ENCODE measurements around the gene DTX3. TPM values are rescaled to one million over a fixed set of nuclear protein-coding genes. Genes with fewer than 3 reads are reported as not detected.

The DTX3 gene, protein sequence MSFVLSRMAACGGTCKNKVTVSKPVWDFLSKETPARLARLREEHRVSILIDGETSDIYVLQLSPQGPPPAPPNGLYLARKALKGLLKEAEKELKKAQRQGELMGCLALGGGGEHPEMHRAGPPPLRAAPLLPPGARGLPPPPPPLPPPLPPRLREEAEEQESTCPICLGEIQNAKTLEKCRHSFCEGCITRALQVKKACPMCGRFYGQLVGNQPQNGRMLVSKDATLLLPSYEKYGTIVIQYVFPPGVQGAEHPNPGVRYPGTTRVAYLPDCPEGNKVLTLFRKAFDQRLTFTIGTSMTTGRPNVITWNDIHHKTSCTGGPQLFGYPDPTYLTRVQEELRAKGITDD
- 11.9 and 15.9 TPM in 2 replicates for total RNA-seq (2014; rRNA removed)
- Bru-seq, nascent RNA = percentile 67 among the genes with signal in this experiment
- percentile 87 among the genes with signal in this experiment for BruChase-seq, experiment 1, labeled RNA remaining after a 6-hour chase
- BruChase-seq, experiment 2, labeled RNA remaining after a 2-hour chase = percentile 80 among the genes with signal in this experiment
- long read RNA-seq, partial matches to known transcripts = 9 of 23 reads
- long read RNA-seq, other reads (novel, unspliced or antisense) = 10 of 23 reads

DNA sequence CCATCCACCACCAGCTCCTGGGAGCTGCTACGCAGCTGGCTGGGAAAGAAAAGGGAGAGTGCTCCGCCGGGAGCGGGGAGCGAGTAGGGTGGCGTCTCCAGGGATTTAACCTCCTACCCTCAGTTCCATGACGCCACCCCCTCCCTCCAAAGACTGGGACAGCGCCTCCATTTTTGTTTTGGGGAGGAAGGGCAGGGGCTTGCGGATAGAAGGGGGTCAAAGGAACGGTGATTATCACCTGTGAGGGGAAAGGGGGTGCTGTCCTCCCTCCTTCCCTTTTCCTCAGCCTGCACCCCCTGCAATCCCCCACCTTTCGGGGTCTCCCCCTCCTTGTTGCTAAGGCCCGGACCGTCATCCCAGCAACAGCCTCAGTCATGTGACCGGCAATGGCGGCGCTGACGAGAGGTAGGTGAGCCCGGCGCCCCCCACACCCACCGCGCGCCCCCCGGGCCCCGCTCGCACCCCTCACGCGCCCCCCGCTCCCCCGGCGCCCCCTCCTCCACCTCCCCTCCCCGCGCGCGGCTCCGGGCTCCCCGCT lies at the start of gene DTX3:
Gene DTX3 (plus strand): TSS at position 371 of the 538 bp plus-strand sequence. CDS start 1,694 bp downstream, outside the sequence.
- CTCF ChIA-PET = no interaction called here
- no TSS peak for BruUV-seq (replicated peaks)
- ATAC-seq = peak; percentile 55

DNA sequence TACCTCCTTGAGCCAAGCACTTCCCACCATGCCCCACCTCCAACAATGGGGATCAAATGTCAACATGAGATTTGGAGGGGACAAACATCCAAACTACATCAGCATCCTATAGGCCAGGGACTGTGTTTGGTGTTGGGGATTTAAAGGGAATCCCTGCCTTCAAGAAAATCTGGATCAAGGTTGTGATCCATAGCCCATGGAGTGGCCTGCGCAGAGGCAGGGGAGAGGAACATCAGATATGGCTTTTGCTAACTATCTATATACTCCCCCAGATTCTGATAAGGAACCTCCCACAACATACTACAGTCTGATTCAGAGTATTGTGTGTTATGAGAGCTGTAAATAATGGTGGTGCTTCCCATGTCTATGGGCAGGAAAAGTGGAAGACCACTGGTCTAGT lies 49.7 kb upstream of the DTX3 start:
- POLR2A ChIA-PET (ENCODE audit: unreplicated experiment) = no interaction called here
- DNase-seq (no peak), ATAC-seq (no peak)
- CTCF ChIA-PET = no interaction called here
- H3K27me3 ChIP-seq (ENCODE audit: low read length) = no peaks in the 10 kb centered on the region
- no peaks in the 10 kb centered on the region for H3K36me3 ChIP-seq (ENCODE audit: low read depth, low read length)
- no peak overlapping the region for H2AFZ ChIP-seq (ENCODE audit: low read length)
- H3F3A ChIP-seq (ENCODE audit: low read length, unreplicated experiment) = no peaks in the 10 kb centered on the region
- H3K9me2 ChIP-seq (replicated peaks; ENCODE audit: low read length) = no peaks in the 10 kb centered on the region
- no peak overlapping the region for H3K4me2 ChIP-seq (ENCODE audit: low read length)
- no peaks in the 10 kb centered on the region for H3K79me2 ChIP-seq (ENCODE audit: low read length)
- TF ChIP-seq, protein P1, sequence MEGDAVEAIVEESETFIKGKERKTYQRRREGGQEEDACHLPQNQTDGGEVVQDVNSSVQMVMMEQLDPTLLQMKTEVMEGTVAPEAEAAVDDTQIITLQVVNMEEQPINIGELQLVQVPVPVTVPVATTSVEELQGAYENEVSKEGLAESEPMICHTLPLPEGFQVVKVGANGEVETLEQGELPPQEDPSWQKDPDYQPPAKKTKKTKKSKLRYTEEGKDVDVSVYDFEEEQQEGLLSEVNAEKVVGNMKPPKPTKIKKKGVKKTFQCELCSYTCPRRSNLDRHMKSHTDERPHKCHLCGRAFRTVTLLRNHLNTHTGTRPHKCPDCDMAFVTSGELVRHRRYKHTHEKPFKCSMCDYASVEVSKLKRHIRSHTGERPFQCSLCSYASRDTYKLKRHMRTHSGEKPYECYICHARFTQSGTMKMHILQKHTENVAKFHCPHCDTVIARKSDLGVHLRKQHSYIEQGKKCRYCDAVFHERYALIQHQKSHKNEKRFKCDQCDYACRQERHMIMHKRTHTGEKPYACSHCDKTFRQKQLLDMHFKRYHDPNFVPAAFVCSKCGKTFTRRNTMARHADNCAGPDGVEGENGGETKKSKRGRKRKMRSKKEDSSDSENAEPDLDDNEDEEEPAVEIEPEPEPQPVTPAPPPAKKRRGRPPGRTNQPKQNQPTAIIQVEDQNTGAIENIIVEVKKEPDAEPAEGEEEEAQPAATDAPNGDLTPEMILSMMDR (conservative IDR thresholded peaks at IDR 0.05; ENCODE audit: low read depth, low read length) = no peak
- no peak for TF ChIP-seq EZH2phosphoT487 (IDR thresholded peaks at IDR 0.05; ENCODE audit: borderline replicate concordance, low read length)
- no peak overlapping the region for H3K27ac ChIP-seq (ENCODE audit: low read length)
- no peak overlapping the region for H3K4me3 ChIP-seq (ENCODE audit: low read length)
- intact Hi-C loops (cut with micrococcal nuclease) = no loop called here
- no peak overlapping the region for H3K9ac ChIP-seq (ENCODE audit: low read length)
- H3K9me3 ChIP-seq (ENCODE audit: low read length) = no peaks in the 10 kb centered on the region
- no TSS peak for BruUV-seq (replicated peaks)
- H4K20me1 ChIP-seq (ENCODE audit: low read length) = no peaks in the 10 kb centered on the region
- H3K4me1 ChIP-seq (ENCODE audit: insufficient read depth, low read length) = no peaks in the 10 kb centered on the region

More for the DNA sequence above, at the start of gene DTX3:
- Histone ChIP-seq H3K9me3 (ENCODE audit: low read length) (no peaks in the 10 kb centered on the region), H3K36me3 (ENCODE audit: low read depth, low read length) (peaks cover 10% of the 10 kb centered on the region; the same call in 1 of the 2 replicates), H2AFZ (ENCODE audit: low read length) (peak within 1 kb of the TSS; percentile 81), H3K27ac (ENCODE audit: low read length) (no peak within 1 kb of the TSS), H3K79me2 (ENCODE audit: low read length) (no peaks in the 10 kb centered on the region), H3K9me2 (replicated peaks; ENCODE audit: low read length) (no peaks in the 10 kb centered on the region), H3K9ac (ENCODE audit: low read length) (peak within 1 kb of the TSS; percentile 74), H3K27me3 (ENCODE audit: low read length) (no peaks in the 10 kb centered on the region), H3K4me3 (ENCODE audit: low read length) (peak within 1 kb of the TSS; percentile 81), H4K20me1 (ENCODE audit: low read length) (no peaks in the 10 kb centered on the region), H3K4me2 (ENCODE audit: low read length) (peak within 1 kb of the TSS; percentile 81), H3K4me1 (ENCODE audit: insufficient read depth, low read length) (peaks cover 16% of the 10 kb centered on the region), H3F3A (ENCODE audit: low read length, unreplicated experiment) (no peaks in the 10 kb centered on the region)
- DNase-seq = no peak
- intact Hi-C loops (cut with micrococcal nuclease) = no loop called here
- no peak for TF ChIP-seq EZH2 (IDR thresholded peaks at IDR 0.05; ENCODE audit: low read length, unreplicated experiment)
- no peak for TF ChIP-seq EZH2phosphoT487 (IDR thresholded peaks at IDR 0.05; ENCODE audit: borderline replicate concordance, low read length)
- TF ChIP-seq, protein P1 (conservative IDR thresholded peaks at IDR 0.05; ENCODE audit: low read depth, low read length) = no peak
- POLR2A ChIA-PET (ENCODE audit: unreplicated experiment) = no interaction called here
